Upper lobe of right lung (tissue), 1 donor: Measurements from ENCODE around the gene YEATS4. TPM values are rescaled to one million over a fixed set of nuclear protein-coding genes. Genes with fewer than 3 reads are reported as not detected.

Source experiments
- ATAC-seq: fragments of 200-7000 bp; cut with Tn5 transposase; one replicate; pipeline ENCODE4 v1.9.1; 2020; ENCODE audit warnings: mild to moderate bottlenecking, moderate library complexity
- DNase-seq: peaks from one replicate; pipeline ENCODE4 v3.0.0-alpha.2; 2020
- H3K27ac ChIP-seq: fragments of 200-600 bp; one replicate; pipeline ENCODE4 v1.8.0; 2022
- H3K27me3 ChIP-seq: fragments of 200-600 bp; one replicate; pipeline ENCODE4 v1.8.0; 2022; ENCODE audit warnings: mild to moderate bottlenecking
- H3K36me3 ChIP-seq: fragments of 200-600 bp; one replicate; pipeline ENCODE4 v1.8.0; 2022
- H3K4me1 ChIP-seq: fragments of 200-600 bp; one replicate; pipeline ENCODE4 v1.8.0; 2022
- H3K4me3 ChIP-seq: fragments of 200-600 bp; one replicate; pipeline ENCODE4 v1.8.0; 2022; ENCODE audit warnings: mild to moderate bottlenecking
- H3K9me3 ChIP-seq: fragments of 200-600 bp; one replicate; pipeline ENCODE4 v1.8.0; 2022
- intact Hi-C: fragments of 100-400 bp; cut with DNase I; formaldehyde crosslinking; loops from one replicate; pipeline ENCODE4 v1.11.0; 2022
- total RNA-seq: library from RNA; stranded (reverse); fragmentation: NEBNext Ultra II Directional; extraction: Animal tissue kit (Norgen Biotek cat#: 25700); gene quantifications from one replicate; pipeline ENCODE4 v1.2.1, GENCODE V29; 2021
- TF ChIP-seq, protein P1 (sequence below): fragments of 200-600 bp; IDR thresholded peaks from one replicate; pipeline ENCODE4 v1.8.0; 2022; ENCODE audit warnings: antibody characterized with exemption
- donor health status: DM: no; HTN: yes; CAD: no; lungs with severe emphysema.

The YEATS4 gene
- total RNA-seq, 1 donor from 2014 or later, result 11.4 TPM

DNA sequence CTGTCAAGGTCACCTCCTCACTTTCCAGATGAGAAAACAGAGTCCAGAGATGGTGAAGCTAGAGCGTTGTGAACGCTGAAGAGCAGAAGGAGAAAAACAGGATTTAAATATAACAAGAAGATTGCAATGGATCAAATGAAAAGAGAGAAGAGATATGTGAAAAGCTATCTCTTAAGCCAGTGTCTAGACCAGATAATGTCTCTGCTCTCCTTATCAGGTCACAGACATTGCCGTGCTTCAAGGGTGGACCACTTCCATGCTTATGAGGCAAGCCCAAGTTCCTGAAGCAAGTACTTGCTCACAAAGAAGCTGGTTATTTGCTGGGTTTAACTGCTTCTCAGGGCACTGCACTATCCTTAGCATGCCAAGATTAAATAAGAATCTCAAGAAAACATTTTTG lies 79.0 kb downstream of the YEATS4 start:
- TF ChIP-seq, protein P1, sequence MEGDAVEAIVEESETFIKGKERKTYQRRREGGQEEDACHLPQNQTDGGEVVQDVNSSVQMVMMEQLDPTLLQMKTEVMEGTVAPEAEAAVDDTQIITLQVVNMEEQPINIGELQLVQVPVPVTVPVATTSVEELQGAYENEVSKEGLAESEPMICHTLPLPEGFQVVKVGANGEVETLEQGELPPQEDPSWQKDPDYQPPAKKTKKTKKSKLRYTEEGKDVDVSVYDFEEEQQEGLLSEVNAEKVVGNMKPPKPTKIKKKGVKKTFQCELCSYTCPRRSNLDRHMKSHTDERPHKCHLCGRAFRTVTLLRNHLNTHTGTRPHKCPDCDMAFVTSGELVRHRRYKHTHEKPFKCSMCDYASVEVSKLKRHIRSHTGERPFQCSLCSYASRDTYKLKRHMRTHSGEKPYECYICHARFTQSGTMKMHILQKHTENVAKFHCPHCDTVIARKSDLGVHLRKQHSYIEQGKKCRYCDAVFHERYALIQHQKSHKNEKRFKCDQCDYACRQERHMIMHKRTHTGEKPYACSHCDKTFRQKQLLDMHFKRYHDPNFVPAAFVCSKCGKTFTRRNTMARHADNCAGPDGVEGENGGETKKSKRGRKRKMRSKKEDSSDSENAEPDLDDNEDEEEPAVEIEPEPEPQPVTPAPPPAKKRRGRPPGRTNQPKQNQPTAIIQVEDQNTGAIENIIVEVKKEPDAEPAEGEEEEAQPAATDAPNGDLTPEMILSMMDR, result no peak
- ATAC-seq (no peak), DNase-seq (no peak)
- Histone ChIP-seq H3K9me3 (no peaks in the 10 kb centered on the region), H3K4me3 (no peak overlapping the region), H3K27ac (no peak overlapping the region), H3K36me3 (no peaks in the 10 kb centered on the region), H3K4me1 (peaks cover 5% of the 10 kb centered on the region), H3K27me3 (no peaks in the 10 kb centered on the region)
- intact Hi-C loops, result no loop called here

DNA sequence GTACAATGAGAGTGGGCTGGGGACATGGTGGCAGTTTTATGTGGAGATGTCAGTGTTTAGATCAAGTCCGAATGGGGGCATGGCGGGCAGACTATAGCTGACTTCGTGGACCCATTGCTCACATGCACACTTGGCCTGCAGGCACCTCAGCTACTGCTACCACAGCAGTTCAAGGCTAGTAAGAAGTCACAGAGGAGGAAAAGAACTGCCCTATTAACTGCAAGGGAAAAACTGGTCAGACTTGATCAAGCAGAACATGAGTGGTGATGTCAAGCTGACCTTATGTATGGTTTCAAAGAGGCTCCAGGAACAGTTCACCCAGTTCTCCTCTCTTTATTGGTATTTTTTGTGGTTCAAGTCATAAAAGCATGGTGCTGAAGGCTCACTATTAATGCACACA lies 80.5 kb downstream of the YEATS4 start:
- Histone ChIP-seq H3K4me1 (peaks cover 5% of the 10 kb centered on the region), H3K36me3 (no peaks in the 10 kb centered on the region), H3K27me3 (no peaks in the 10 kb centered on the region), H3K9me3 (no peaks in the 10 kb centered on the region), H3K27ac (no peak overlapping the region), H3K4me3 (no peak overlapping the region)
- intact Hi-C loops, result no loop called here
- TF ChIP-seq, protein P1, result no peak
- ATAC-seq (peak; percentile 24), DNase-seq (no peak)

Other genes starting within 250 kb of the YEATS4 start
- gene CPSF6, start 120.2 kb upstream of the YEATS4 start, total RNA-seq, result 53.4 TPM
- gene LYZ, start 11.4 kb upstream of the YEATS4 start, total RNA-seq, result 1,056 TPM
- 31.0 TPM for gene FRS2, start 110.6 kb downstream of the YEATS4 start, total RNA-seq
- 90.8 TPM for gene CCT2, start 225.7 kb downstream of the YEATS4 start, total RNA-seq